ENCODE results near the gene CELF4.

CELF4 gene

DNA sequence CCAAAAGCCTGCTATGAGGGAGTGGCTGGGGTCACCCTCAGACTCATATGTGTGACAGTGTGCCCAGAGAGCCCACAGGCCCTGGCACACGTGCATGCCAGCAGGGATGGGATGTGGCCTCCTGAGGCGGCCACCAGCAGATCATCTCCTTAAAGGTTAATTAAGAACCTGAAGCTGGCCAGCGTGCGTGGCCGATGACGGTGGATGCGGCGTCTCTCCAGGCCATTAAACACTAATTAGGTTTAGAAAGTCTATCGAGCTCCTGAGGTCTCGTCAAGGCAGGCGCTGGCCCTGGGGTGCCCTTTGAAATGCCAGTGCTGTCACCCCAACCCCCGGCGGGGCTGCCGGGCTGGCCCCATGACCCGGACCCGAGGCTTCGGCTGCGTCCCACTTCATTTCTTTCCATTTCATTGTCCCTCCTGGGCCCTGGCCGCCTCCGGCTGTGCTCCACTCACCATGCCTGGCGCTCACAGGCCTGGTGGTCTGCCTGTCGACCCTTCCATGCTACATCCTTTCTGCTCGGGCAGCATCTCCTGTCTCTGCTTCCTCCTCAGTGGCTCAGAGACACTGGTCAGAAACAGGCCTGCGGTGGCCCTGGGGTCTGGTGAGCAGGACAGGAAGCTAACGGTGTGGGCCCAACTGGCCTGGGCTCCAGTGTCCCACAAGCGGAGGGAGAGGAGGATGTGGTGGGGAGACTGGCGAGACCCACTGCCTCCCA lies 228.9 kb downstream of the CELF4 start:
- Histone ChIP-seq H3K36me3 (ENCODE audit: insufficient read depth, low read length) (no peaks in the 10 kb centered on the region), H3K9me3 (ENCODE audit: insufficient read depth, low read length, severe bottlenecking) (no peaks in the 10 kb centered on the region), H3K27ac (ENCODE audit: low read length) (no peak overlapping the region), H3K9ac (ENCODE audit: low read depth, low read length) (no peak overlapping the region), H4K20me1 (ENCODE audit: insufficient read depth, low read length) (no peaks in the 10 kb centered on the region), H3K27me3 (ENCODE audit: insufficient read depth, low read length, poor library complexity) (no peaks in the 10 kb centered on the region), H3K4me3 (ENCODE audit: low read depth in 1 of 2, low read length in 2 of 2) (no peak overlapping the region), H2AFZ (ENCODE audit: low read depth, low read length) (no peak overlapping the region), H3K4me1 (ENCODE audit: insufficient read depth, low read length) (no peaks in the 10 kb centered on the region), H3K4me2 (ENCODE audit: insufficient read depth, low read length) (no peak overlapping the region), H3K79me2 (ENCODE audit: insufficient read depth, low read length) (no peaks in the 10 kb centered on the region)
- DNase-seq (no peak), ATAC-seq (ENCODE audit: insufficient read depth, low read depth) (no peak)
- TF ChIP-seq EZH2 (IDR thresholded peaks at IDR 0.05; ENCODE audit: borderline replicate concordance, low read depth, low read length, severe bottlenecking), result no peak
- TF ChIP-seq, protein P1, sequence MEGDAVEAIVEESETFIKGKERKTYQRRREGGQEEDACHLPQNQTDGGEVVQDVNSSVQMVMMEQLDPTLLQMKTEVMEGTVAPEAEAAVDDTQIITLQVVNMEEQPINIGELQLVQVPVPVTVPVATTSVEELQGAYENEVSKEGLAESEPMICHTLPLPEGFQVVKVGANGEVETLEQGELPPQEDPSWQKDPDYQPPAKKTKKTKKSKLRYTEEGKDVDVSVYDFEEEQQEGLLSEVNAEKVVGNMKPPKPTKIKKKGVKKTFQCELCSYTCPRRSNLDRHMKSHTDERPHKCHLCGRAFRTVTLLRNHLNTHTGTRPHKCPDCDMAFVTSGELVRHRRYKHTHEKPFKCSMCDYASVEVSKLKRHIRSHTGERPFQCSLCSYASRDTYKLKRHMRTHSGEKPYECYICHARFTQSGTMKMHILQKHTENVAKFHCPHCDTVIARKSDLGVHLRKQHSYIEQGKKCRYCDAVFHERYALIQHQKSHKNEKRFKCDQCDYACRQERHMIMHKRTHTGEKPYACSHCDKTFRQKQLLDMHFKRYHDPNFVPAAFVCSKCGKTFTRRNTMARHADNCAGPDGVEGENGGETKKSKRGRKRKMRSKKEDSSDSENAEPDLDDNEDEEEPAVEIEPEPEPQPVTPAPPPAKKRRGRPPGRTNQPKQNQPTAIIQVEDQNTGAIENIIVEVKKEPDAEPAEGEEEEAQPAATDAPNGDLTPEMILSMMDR (IDR thresholded peaks at IDR 0.05; ENCODE audit: borderline replicate concordance, extremely low read depth, low read length, poor library complexity, severe bottlenecking), result no peak

DNA sequence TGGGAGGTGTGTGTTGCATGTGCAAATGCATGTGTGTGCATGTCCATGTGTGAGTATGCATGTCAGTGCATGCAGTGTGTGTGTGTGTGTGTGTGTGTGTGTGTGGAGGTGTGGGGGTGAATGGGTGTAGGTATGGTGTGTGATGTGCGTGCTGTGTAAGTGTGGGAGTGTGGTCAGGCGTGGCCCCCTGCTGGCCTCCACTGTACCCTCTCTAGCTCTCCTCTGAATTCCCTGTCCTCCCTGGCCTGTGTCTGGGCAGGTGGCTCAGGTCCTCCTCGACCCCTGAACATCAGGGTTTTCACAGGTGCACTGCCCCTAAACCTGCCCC lies 230.2 kb downstream of the CELF4 start:
- Histone ChIP-seq H3K9ac (ENCODE audit: low read depth, low read length) (no peak overlapping the region), H2AFZ (ENCODE audit: low read depth, low read length) (no peak overlapping the region), H3K4me3 (ENCODE audit: low read depth in 1 of 2, low read length in 2 of 2) (no peak overlapping the region), H3K27ac (ENCODE audit: low read length) (no peak overlapping the region), H3K36me3 (ENCODE audit: insufficient read depth, low read length) (no peaks in the 10 kb centered on the region), H3K4me2 (ENCODE audit: insufficient read depth, low read length) (no peak overlapping the region), H3K9me3 (ENCODE audit: insufficient read depth, low read length, severe bottlenecking) (no peaks in the 10 kb centered on the region), H3K4me1 (ENCODE audit: insufficient read depth, low read length) (no peaks in the 10 kb centered on the region), H3K27me3 (ENCODE audit: insufficient read depth, low read length, poor library complexity) (no peaks in the 10 kb centered on the region), H4K20me1 (ENCODE audit: insufficient read depth, low read length) (no peaks in the 10 kb centered on the region), H3K79me2 (ENCODE audit: insufficient read depth, low read length) (no peaks in the 10 kb centered on the region)
- DNase-seq (no peak), ATAC-seq (ENCODE audit: insufficient read depth, low read depth) (peak; percentile 44; the same call in 2 of the 3 replicates)
- TF ChIP-seq EZH2 (IDR thresholded peaks at IDR 0.05; ENCODE audit: borderline replicate concordance, low read depth, low read length, severe bottlenecking), result no peak
- TF ChIP-seq, protein P1 (IDR thresholded peaks at IDR 0.05; ENCODE audit: borderline replicate concordance, extremely low read depth, low read length, poor library complexity, severe bottlenecking), result peak; percentile 43

DNA sequence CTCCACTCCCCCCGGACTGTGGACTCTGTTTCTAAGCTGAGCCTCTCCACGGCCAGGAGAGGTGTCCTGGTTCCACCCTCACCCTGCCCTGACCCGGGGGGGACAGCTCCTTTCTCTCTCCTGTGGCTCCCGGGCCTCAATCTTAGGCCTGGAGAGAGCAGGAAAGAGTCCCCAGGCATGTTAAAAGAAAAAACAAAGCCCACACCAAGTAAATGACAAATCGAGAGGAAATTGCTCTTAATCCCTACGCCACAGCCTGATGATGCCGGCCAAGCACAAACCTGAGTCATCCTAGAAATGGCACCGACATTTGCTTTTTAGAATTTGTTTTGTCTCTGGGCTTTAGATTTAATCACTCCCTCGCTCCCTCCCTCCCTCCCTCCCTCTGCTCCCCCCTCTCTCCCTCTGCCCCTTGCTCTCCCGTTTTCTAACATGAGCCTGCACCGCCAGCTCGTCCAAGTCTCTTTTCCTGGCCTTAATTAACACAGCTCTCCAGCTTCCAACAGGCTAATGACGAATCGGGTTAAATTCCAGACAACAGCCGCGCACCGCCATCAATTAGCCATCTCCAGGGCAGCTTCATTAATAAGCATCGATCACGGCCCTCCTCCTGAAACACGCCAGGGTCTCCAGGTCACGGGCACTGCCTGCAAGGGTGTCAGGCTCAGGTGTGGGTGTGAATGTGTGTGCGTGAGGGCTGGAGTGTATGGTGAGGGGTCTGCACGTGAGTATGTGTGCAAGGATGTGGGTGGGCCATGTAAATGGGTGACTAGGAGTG lies 230.8 kb downstream of the CELF4 start:
- Histone ChIP-seq H3K27ac (ENCODE audit: low read length) (no peak overlapping the region), H3K36me3 (ENCODE audit: insufficient read depth, low read length) (no peaks in the 10 kb centered on the region), H3K4me3 (ENCODE audit: low read depth in 1 of 2, low read length in 2 of 2) (no peak overlapping the region), H2AFZ (ENCODE audit: low read depth, low read length) (no peak overlapping the region), H3K9ac (ENCODE audit: low read depth, low read length) (no peak overlapping the region), H3K4me2 (ENCODE audit: insufficient read depth, low read length) (no peak overlapping the region), H3K4me1 (ENCODE audit: insufficient read depth, low read length) (no peaks in the 10 kb centered on the region), H3K79me2 (ENCODE audit: insufficient read depth, low read length) (no peaks in the 10 kb centered on the region), H3K9me3 (ENCODE audit: insufficient read depth, low read length, severe bottlenecking) (no peaks in the 10 kb centered on the region), H3K27me3 (ENCODE audit: insufficient read depth, low read length, poor library complexity) (no peaks in the 10 kb centered on the region), H4K20me1 (ENCODE audit: insufficient read depth, low read length) (no peaks in the 10 kb centered on the region)
- no peak for ATAC-seq (ENCODE audit: insufficient read depth, low read depth)
- no peak for TF ChIP-seq EZH2 (IDR thresholded peaks at IDR 0.05; ENCODE audit: borderline replicate concordance, low read depth, low read length, severe bottlenecking)
- TF ChIP-seq, protein P1 (IDR thresholded peaks at IDR 0.05; ENCODE audit: borderline replicate concordance, extremely low read depth, low read length, poor library complexity, severe bottlenecking), result no peak
- DNase-seq, result no peak

Data from DND-41 (cell line).